GM13976 (cell line): ENCODE measurements around the gene CELSR2.

ENCODE experiments used
- DNase-seq: peaks from one replicate; pipeline ENCODE4 v3.0.0; 2012; ENCODE audit warnings: low spot score
- CTCF ChIP-seq: IDR thresholded peaks from 2 replicates; pipeline ENCODE4 v1.5.1; 2012; ENCODE audit warnings: borderline replicate concordance, mild to moderate bottlenecking; ENCODE audit not compliant: insufficient read depth; ENCODE audit errors: extremely low read depth, missing control alignments, control extremely low read depth
- in situ Hi-C: fragments of 300-500 bp; cut with MboI; formaldehyde crosslinking; loops from one replicate; pipeline ENCODE4 v1.12.0; 2022; ENCODE audit warnings: low sequenced_read_pairs, mixed read lengths, inconsistent platforms; ENCODE audit not compliant: unreplicated experiment

CELSR2 gene

DNA sequence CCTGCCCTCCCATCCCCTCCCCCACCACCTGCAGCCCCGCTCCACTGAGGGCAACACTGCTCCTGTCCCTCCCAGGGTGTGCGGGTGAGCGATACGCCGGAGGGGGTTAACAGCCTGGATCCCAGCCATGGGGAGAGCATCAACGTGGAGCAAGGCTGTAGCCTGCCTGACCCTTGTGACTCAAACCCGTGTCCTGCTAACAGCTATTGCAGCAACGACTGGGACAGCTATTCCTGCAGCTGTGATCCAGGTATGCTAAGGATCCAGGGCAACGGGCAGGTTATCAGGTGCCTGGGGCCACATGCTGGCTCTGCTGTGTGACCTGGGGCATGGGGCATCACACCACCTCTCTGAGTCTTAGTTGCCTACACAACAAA, 15.0 kb downstream of the CELSR2 start:
- in situ Hi-C loops, result no loop called here
- DNase-seq, result no peak
- TF ChIP-seq CTCF, result no peak

DNA sequence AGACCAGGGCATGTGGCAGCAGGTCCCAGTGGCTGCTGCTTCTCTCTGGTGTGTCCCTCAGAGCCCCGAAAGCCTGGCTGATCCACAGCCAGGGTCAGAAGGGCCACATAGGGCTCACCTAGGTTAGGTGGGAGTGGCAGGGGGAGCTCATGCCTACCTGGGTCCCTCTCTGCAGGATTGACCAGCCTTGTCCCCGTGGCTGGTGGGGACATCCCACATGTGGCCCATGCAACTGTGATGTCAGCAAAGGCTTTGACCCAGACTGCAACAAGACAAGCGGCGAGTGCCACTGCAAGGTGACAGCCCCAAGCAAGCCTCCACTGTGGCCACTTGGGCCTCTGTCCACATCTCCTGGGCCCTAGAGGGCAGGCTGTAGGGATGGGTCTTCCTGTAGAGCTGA, 15.7 kb downstream of the CELSR2 start:
- no peak for DNase-seq
- in situ Hi-C loops, result no loop called here
- no peak for TF ChIP-seq CTCF

DNA sequence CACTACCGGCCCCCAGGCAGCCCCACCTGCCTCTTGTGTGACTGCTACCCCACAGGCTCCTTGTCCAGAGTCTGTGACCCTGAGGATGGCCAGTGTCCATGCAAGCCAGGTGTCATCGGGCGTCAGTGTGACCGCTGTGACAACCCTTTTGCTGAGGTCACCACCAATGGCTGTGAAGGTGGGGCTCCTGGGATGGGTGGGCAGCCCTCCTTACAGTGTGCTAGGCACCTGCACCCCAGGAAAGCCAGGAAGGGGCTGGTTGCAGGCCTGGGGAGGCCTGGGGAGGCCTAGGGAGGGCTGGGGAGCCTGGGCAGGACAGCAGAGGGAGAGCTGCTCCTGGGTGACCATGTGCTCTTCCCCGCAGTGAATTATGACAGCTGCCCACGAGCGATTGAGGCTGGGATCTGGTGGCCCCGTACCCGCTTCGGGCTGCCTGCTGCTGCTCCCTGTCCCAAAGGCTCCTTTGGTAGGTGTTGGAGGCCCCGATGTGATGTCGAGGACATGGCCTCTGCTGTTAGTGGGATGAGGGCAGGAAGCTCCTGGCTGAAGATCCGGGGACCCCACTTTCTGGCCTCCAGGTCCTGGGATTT, 16.5 kb downstream of the CELSR2 start:
- in situ Hi-C loops, result no loop called here
- TF ChIP-seq CTCF, result no peak
- no peak for DNase-seq

- in situ Hi-C loops, result no loop called here
- no peak for DNase-seq
Measured at GRCh38 chr1:109266965-109267364, 17.6 kb downstream of the CELSR2 start.

GRCh38 chr1:109267743-109268300, 18.5 kb downstream of the CELSR2 start:
- in situ Hi-C loops, result no loop called here
- no peak for TF ChIP-seq CTCF
- DNase-seq, result no peak

More at GRCh38 chr1:109266965-109267364, 17.6 kb downstream of the CELSR2 start:
- no peak for TF ChIP-seq CTCF

DNA sequence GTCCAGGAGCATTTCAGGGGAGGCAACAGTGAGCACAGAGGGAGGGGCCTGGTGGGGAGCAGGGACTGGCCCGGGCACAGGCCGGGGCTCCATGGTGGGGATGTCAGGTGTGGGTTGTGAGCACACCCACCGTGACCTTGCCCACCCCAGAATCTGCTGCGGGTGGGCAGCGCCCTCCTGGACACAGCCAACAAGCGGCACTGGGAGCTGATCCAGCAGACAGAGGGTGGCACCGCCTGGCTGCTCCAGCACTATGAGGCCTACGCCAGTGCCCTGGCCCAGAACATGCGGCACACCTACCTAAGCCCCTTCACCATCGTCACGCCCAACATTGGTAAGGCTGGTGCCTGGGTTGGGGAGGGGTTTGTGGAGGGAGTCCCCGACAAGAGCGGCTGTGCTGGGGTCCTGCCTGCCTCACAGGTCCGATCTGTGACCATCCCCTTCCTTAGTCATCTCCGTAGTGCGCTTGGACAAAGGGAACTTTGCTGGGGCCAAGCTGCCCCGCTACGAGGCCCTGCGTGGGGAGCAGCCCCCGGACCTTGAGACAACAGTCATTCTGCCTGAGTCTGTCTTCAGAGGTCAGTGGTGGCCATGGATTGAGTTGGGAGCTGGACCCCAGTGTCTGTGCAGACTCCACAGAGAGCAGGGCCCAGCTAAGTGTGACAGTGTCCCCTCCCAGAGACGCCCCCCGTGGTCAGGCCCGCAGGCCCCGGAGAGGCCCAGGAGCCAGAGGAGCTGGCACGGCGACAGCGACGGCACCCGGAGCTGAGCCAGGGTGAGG, 19.3 kb downstream of the CELSR2 start:
- no peak for DNase-seq
- in situ Hi-C loops, result no loop called here
- no peak for TF ChIP-seq CTCF
